ENCODE data around the gene ROR1. TPM values are rescaled to one million over a fixed set of nuclear protein-coding genes. Genes with fewer than 3 reads are reported as not detected.

Gene ROR1
- polyA plus RNA-seq, 1 of the 3 experiments (the other 2 are of a cell fraction): 4.0 TPM

DNA sequence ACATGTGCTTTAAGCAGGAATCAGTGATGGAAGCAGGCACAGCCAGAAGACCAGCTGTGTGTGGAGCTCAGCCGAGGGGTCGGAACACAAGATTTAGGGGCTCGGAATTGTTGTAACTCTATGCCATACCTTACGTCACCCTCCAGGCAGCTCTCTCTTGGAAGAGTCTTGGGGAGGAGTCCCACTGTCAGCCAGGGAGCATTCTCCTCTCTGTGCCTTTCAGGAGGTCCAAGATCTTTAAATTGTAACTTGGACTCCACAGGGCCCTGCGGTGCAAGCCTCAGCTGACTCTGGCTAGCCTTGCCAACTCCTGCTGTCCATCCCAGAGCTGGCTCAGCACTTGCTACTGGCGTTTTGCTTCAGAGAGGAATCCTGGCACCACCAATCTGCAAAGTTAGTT, 26.4 kb upstream of the ROR1 start (continued):
- TF ChIP-seq, protein P1, sequence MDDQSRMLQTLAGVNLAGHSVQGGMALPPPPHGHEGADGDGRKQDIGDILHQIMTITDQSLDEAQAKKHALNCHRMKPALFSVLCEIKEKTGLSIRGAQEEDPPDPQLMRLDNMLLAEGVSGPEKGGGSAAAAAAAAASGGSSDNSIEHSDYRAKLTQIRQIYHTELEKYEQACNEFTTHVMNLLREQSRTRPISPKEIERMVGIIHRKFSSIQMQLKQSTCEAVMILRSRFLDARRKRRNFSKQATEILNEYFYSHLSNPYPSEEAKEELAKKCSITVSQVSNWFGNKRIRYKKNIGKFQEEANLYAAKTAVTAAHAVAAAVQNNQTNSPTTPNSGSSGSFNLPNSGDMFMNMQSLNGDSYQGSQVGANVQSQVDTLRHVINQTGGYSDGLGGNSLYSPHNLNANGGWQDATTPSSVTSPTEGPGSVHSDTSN (IDR thresholded peaks at IDR 0.05): no peak
- TF ChIP-seq EZH2phosphoT487 (IDR thresholded peaks at IDR 0.05; ENCODE audit: borderline replicate concordance, low read depth) (no peak), TCF12 (IDR thresholded peaks at IDR 0.05) (no peak), TAF1 (IDR thresholded peaks at IDR 0.05; ENCODE audit: borderline replicate concordance, low read depth, low read length) (no peak), FOSL2 (IDR thresholded peaks at IDR 0.05; ENCODE audit: borderline replicate concordance, low read depth) (no peak), NFIC (IDR thresholded peaks at IDR 0.05; ENCODE audit: borderline replicate concordance) (no peak), RAD21 (IDR thresholded peaks at IDR 0.05; ENCODE audit: low read length) (no peak), NRF1 (IDR thresholded peaks at IDR 0.05; ENCODE audit: low read depth, low read length) (no peak), MEF2A (IDR thresholded peaks at IDR 0.05; ENCODE audit: borderline replicate concordance, low read depth) (no peak), RXRA (IDR thresholded peaks at IDR 0.05; ENCODE audit: borderline replicate concordance, low read depth) (no peak)

DNA sequence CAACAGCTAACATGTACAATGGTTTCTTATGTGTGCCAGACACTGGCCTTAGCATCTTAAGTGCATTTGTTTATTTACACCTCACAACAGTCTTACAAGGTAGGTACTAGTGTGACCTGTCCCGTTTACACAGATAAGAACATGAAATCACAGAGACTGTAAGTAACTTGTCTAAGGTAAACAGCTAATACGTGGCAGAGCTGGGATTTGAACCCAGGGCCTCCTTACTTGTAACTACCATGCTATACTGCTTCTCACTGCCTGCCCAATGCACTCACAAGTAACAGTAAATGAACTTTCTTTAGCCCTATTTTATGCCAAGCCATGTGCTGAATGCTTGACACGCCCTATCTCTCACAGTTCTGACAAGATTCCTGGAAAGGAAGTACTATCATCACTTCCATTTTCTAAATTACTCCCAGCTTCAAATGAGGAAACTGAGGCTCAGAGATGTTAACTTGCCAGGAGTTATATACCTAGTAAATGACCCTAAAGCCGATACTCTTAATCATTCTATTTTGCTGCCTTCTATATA, 25.7 kb upstream of the ROR1 start:
- Histone ChIP-seq H3K79me2 (ENCODE audit: insufficient read depth) (no peaks in the 10 kb centered on the region), H3K4me3 (ENCODE audit: low read depth in 2 of 2, low read length in 1 of 2) (no peak overlapping the region), H3F3A (replicated peaks; ENCODE audit: insufficient read depth) (peaks cover 6% of the 10 kb centered on the region), H3K36me3 (replicated peaks in 1 of 2; ENCODE audit: control insufficient read depth in 1 of 2, insufficient read depth in 2 of 2, low read length in 1 of 2) (no peaks in the 10 kb centered on the region), H3K9me2 (no peaks in the 10 kb centered on the region), H3K4me1 (ENCODE audit: control insufficient read depth in 1 of 2, insufficient read depth in 2 of 2, low read depth in 1 of 2, low read length in 1 of 2) (peaks cover 0 to 7% of the 10 kb centered on the region in 2 experiments; a peak in 1 of 4 replicates), H3K27ac (ENCODE audit: low read depth in 2 of 2, low read length in 1 of 2) (no peak overlapping the region), H3K9ac (no peak overlapping the region), H3K4me2 (no peak overlapping the region), H4K20me1 (ENCODE audit: insufficient read depth) (no peaks in the 10 kb centered on the region), H3K9me3 (no peaks in the 10 kb centered on the region), H3K27me3 (ENCODE audit: insufficient read depth) (no peaks in the 10 kb centered on the region), H2AFZ (ENCODE audit: low read depth) (no peak overlapping the region)
- WGBS (ENCODE audit: low lambda C conversion rate): 85% methylated on average over 4 of the region's 4 CpGs
- no peak for DNase-seq
- ChIA-PET CTCF (interaction anchor here (0.7 to 1.6 kb wide), 2 partner anchors 27 to 57 kb away, joined by 3 to 4 read pairs; no protein-coding TSS in a partner anchor), POLR2A (no interaction called here)
- TF ChIP-seq, protein P2, sequence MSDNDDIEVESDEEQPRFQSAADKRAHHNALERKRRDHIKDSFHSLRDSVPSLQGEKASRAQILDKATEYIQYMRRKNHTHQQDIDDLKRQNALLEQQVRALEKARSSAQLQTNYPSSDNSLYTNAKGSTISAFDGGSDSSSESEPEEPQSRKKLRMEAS (IDR thresholded peaks at IDR 0.05; ENCODE audit: low read depth): no peak
- TF ChIP-seq TEAD4 (IDR thresholded peaks at IDR 0.05; ENCODE audit: borderline replicate concordance, insufficient read depth): no peak
- no peak for TF ChIP-seq TCF12 (IDR thresholded peaks at IDR 0.05)
- TF ChIP-seq, protein P3, sequence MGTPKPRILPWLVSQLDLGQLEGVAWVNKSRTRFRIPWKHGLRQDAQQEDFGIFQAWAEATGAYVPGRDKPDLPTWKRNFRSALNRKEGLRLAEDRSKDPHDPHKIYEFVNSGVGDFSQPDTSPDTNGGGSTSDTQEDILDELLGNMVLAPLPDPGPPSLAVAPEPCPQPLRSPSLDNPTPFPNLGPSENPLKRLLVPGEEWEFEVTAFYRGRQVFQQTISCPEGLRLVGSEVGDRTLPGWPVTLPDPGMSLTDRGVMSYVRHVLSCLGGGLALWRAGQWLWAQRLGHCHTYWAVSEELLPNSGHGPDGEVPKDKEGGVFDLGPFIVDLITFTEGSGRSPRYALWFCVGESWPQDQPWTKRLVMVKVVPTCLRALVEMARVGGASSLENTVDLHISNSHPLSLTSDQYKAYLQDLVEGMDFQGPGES (IDR thresholded peaks at IDR 0.05; ENCODE audit: low read depth, low read length): no peak
- TF ChIP-seq ELF1 (IDR thresholded peaks at IDR 0.05): no peak
- TF ChIP-seq JUND (IDR thresholded peaks at IDR 0.05): no peak
- no peak for TF ChIP-seq MEF2A (IDR thresholded peaks at IDR 0.05; ENCODE audit: borderline replicate concordance, low read depth)
- no peak for TF ChIP-seq YY1 (IDR thresholded peaks at IDR 0.05; ENCODE audit: low read depth)
- no peak for TF ChIP-seq SIN3A (IDR thresholded peaks at IDR 0.05; ENCODE audit: borderline replicate concordance, low read depth, low read length)
